ENCODE data around the gene SCYGR4. TPM values are rescaled to one million over a fixed set of nuclear protein-coding genes. Genes with fewer than 3 reads are reported as not detected.
"Not testable (repeated sequence)": the region's sequence is repeated elsewhere in the genome, so short reads cannot be mapped to it uniquely, and the experiment has no call there.

Gene SCYGR4
- total RNA-seq, 4 donors from 2014 or later = not detected

- no peak for DNase-seq
- intact Hi-C loops (cut with DNase I) = no loop called here
- Histone ChIP-seq H3K27ac (no peak overlapping the region), H3K4me1 (no peaks in the 10 kb centered on the region), H3K36me3 (no peaks in the 10 kb centered on the region), H3K9me3 (no peaks in the 10 kb centered on the region), H3K4me3 (replicated peaks in 1 of 3) (no peak overlapping the region), H3K27me3 (no peaks in the 10 kb centered on the region)
- 55 to 60% methylated on average over 4 of the region's 4 CpGs for WGBS, 2 donors
- TF ChIP-seq CTCF (IDR thresholded peaks at IDR 0.05) = no peak
- no peak for TF ChIP-seq POLR2A (IDR thresholded peaks at IDR 0.05)
Measured at GRCh38 chr2:227595797-227596196, 21.5 kb upstream of the SCYGR4 start.

- intact Hi-C loops (cut with DNase I) = no loop called here
- no peaks in the 10 kb centered on the region for H3K27me3 ChIP-seq
- DNase-seq = no peak
- H3K36me3 ChIP-seq = no peaks in the 10 kb centered on the region
- no peak overlapping the region for H3K4me3 ChIP-seq (replicated peaks in 1 of 3)
- H3K4me1 ChIP-seq = no peaks in the 10 kb centered on the region
- H3K9me3 ChIP-seq = no peaks in the 10 kb centered on the region
- no peak for TF ChIP-seq CTCF (IDR thresholded peaks at IDR 0.05)
- no peak for TF ChIP-seq POLR2A (IDR thresholded peaks at IDR 0.05)
- H3K27ac ChIP-seq = no peak overlapping the region
Measured at GRCh38 chr2:227597036-227597435, 20.3 kb upstream of the SCYGR4 start.

GRCh38 chr2:227597998-227598397 lies 19.3 kb upstream of the SCYGR4 start:
- DNase-seq = no peak
- no peaks in the 10 kb centered on the region for H3K9me3 ChIP-seq
- H3K27me3 ChIP-seq = no peaks in the 10 kb centered on the region
- intact Hi-C loops (cut with DNase I) = no loop called here
- H3K27ac ChIP-seq = no peak overlapping the region
- 57 to 74% methylated on average over 4 of the region's 4 CpGs for WGBS, 2 donors
- no peaks in the 10 kb centered on the region for H3K4me1 ChIP-seq
- TF ChIP-seq CTCF (IDR thresholded peaks at IDR 0.05) (no peak), POLR2A (IDR thresholded peaks at IDR 0.05) (no peak)
- no peak overlapping the region for H3K4me3 ChIP-seq (replicated peaks in 1 of 3)
- no peaks in the 10 kb centered on the region for H3K36me3 ChIP-seq

- H3K4me3 ChIP-seq (replicated peaks in 1 of 3); H3K27me3 ChIP-seq; H3K36me3 ChIP-seq; H3K4me1 ChIP-seq; DNase-seq; H3K9me3 ChIP-seq; H3K27ac ChIP-seq; intact Hi-C loops (cut with DNase I): not testable (repeated sequence)
- WGBS, 2 donors = 81 to 92% methylated on average over 7 to 13 of the region's 16 CpGs
Measured at GRCh38 chr2:227598835-227599503, 18.3 kb upstream of the SCYGR4 start, which contains the start of gene SCYGR2. TSS of gene SCYGR2 (plus strand) at chr2:227598893. CDS start at chr2:227598893, 0 bp downstream.

- WGBS, 2 donors = 70 to 80% methylated on average over 3 of the region's 3 CpGs
- H3K27ac ChIP-seq = no peak overlapping the region
- intact Hi-C loops (cut with DNase I) = no loop called here
- H3K9me3 ChIP-seq = no peaks in the 10 kb centered on the region
- H3K27me3 ChIP-seq = no peaks in the 10 kb centered on the region
- DNase-seq = no peak
- TF ChIP-seq CTCF (IDR thresholded peaks at IDR 0.05) (no peak), POLR2A (IDR thresholded peaks at IDR 0.05) (no peak)
- H3K4me1 ChIP-seq = no peaks in the 10 kb centered on the region
- no peak overlapping the region for H3K4me3 ChIP-seq (replicated peaks in 1 of 3)
- H3K36me3 ChIP-seq = no peaks in the 10 kb centered on the region
Measured at GRCh38 chr2:227602358-227602757, 14.9 kb upstream of the SCYGR4 start.

Measured in thyroid gland (tissue), 4 donors.